Measurements from ENCODE around the gene TLR8. TPM values are rescaled to one million over a fixed set of nuclear protein-coding genes. Genes with fewer than 3 reads are reported as not detected.

The TLR8 gene
- total and polyA plus RNA-seq, 2 of the 13 experiments (the other 11 are each of a cell fraction or from before 2014, with no cell fraction given), result not detected

DNA sequence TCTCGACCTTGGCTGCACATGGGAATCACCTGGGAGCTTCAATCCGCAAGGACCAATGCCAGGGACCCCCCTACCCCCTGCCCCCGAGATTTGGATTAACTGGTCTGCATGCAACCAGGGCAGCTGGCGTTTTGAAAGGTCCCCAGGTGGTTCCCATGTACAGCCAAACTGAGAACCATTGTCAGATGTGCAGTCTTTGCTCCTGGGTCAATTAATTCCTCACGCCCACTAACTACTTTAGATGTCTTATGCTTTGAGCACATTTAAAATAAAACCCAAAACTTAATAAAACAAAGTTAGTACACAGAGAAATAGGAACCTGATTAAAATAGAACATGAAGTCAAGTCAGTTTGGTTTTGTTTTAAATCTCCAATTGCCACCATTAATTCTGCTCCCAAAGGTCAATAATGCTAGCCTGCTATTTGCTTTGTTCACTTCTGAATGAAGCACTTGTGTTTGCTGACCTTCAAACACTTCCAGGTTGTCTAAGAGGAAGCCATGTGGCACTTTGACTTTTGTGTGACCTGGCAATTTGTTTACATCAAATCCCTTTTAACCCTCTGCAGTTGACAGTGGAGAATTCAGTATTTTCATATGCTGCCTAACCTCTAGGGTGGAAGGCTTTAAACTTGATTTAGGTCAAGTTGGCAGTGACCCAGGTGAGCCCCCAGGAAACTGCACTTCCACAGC is 41.3 kb downstream of the TLR8 start (continued):
- TF ChIP-seq NR2F2 (IDR thresholded peaks at IDR 0.05; ENCODE audit: borderline replicate concordance, low read depth) (peak; percentile 70), ERF (CRISPR knock-in tag; IDR thresholded peaks at IDR 0.05) (peak; percentile 52; the same call in 1 of the 2 replicates), SALL1 (CRISPR knock-in tag; IDR thresholded peaks at IDR 0.05) (peak; percentile 39; the same call in 1 of the 2 replicates), RXRB (CRISPR knock-in tag; IDR thresholded peaks at IDR 0.05; ENCODE audit: borderline replicate concordance) (peak; percentile 85; the same call in 1 of the 2 replicates), HDAC2 (CRISPR knock-in tag; IDR thresholded peaks at IDR 0.05) (peak; percentile 38; the same call in 1 of the 2 replicates), TCF7 (IDR thresholded peaks at IDR 0.05; ENCODE audit: low read depth) (peak; percentile 43; the same call in 1 of the 2 replicates), ARNT (IDR thresholded peaks at IDR 0.05) (no peak), ZNF282 (IDR thresholded peaks at IDR 0.05; ENCODE audit: partially characterized antibody) (no peak), BRD4 (CRISPR knock-in tag; IDR thresholded peaks at IDR 0.05) (no peak), ZBTB7A (CRISPR knock-in tag; IDR thresholded peaks at IDR 0.05) (no peak), FOXP1 (IDR thresholded peaks at IDR 0.05) (no peak), FOXP1 (CRISPR knock-in tag; IDR thresholded peaks at IDR 0.05) (peak; percentile 65), ZMYM3 (CRISPR knock-in tag; IDR thresholded peaks at IDR 0.05) (peak; percentile 15; the same call in 1 of the 2 replicates), ZNF775 (CRISPR knock-in tag; IDR thresholded peaks at IDR 0.05; ENCODE audit: borderline replicate concordance) (no peak)
- TF ChIP-seq, protein P1, sequence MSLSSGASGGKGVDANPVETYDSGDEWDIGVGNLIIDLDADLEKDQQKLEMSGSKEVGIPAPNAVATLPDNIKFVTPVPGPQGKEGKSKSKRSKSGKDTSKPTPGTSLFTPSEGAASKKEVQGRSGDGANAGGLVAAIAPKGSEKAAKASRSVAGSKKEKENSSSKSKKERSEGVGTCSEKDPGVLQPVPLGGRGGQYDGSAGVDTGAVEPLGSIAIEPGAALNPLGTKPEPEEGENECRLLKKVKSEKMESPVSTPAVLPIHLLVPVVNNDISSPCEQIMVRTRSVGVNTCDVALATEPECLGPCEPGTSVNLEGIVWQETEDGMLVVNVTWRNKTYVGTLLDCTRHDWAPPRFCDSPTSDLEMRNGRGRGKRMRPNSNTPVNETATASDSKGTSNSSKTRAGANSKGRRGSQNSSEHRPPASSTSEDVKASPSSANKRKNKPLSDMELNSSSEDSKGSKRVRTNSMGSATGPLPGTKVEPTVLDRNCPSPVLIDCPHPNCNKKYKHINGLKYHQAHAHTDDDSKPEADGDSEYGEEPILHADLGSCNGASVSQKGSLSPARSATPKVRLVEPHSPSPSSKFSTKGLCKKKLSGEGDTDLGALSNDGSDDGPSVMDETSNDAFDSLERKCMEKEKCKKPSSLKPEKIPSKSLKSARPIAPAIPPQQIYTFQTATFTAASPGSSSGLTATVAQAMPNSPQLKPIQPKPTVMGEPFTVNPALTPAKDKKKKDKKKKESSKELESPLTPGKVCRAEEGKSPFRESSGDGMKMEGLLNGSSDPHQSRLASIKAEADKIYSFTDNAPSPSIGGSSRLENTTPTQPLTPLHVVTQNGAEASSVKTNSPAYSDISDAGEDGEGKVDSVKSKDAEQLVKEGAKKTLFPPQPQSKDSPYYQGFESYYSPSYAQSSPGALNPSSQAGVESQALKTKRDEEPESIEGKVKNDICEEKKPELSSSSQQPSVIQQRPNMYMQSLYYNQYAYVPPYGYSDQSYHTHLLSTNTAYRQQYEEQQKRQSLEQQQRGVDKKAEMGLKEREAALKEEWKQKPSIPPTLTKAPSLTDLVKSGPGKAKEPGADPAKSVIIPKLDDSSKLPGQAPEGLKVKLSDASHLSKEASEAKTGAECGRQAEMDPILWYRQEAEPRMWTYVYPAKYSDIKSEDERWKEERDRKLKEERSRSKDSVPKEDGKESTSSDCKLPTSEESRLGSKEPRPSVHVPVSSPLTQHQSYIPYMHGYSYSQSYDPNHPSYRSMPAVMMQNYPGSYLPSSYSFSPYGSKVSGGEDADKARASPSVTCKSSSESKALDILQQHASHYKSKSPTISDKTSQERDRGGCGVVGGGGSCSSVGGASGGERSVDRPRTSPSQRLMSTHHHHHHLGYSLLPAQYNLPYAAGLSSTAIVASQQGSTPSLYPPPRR (CRISPR knock-in tag; IDR thresholded peaks at IDR 0.05; ENCODE audit: borderline replicate concordance), result peak; percentile 47; the same call in 1 of the 2 replicates
- TF ChIP-seq, protein P2, sequence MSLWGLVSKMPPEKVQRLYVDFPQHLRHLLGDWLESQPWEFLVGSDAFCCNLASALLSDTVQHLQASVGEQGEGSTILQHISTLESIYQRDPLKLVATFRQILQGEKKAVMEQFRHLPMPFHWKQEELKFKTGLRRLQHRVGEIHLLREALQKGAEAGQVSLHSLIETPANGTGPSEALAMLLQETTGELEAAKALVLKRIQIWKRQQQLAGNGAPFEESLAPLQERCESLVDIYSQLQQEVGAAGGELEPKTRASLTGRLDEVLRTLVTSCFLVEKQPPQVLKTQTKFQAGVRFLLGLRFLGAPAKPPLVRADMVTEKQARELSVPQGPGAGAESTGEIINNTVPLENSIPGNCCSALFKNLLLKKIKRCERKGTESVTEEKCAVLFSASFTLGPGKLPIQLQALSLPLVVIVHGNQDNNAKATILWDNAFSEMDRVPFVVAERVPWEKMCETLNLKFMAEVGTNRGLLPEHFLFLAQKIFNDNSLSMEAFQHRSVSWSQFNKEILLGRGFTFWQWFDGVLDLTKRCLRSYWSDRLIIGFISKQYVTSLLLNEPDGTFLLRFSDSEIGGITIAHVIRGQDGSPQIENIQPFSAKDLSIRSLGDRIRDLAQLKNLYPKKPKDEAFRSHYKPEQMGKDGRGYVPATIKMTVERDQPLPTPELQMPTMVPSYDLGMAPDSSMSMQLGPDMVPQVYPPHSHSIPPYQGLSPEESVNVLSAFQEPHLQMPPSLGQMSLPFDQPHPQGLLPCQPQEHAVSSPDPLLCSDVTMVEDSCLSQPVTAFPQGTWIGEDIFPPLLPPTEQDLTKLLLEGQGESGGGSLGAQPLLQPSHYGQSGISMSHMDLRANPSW (CRISPR knock-in tag; IDR thresholded peaks at IDR 0.05; ENCODE audit: borderline replicate concordance), result no peak
- TF ChIP-seq, protein P3, sequence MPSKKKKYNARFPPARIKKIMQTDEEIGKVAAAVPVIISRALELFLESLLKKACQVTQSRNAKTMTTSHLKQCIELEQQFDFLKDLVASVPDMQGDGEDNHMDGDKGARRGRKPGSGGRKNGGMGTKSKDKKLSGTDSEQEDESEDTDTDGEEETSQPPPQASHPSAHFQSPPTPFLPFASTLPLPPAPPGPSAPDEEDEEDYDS (CRISPR knock-in tag; IDR thresholded peaks at IDR 0.05), result no peak
- TF ChIP-seq, protein P4, sequence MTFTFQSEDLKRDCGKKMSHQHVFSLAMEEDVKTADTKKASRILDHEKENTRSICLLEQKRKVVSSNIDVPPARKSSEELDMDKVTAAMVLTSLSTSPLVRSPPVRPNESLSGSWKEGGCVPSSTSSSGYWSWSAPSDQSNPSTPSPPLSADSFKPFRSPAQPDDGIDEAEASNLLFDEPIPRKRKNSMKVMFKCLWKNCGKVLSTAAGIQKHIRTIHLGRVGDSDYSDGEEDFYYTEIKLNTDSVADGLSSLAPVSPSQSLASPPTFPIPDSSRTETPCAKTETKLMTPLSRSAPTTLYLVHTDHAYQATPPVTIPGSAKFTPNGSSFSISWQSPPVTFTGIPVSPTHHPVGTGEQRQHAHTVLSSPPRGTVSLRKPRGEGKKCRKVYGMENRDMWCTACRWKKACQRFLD (CRISPR knock-in tag; IDR thresholded peaks at IDR 0.05; ENCODE audit: borderline replicate concordance), result no peak
- TF ChIP-seq, protein P5, sequence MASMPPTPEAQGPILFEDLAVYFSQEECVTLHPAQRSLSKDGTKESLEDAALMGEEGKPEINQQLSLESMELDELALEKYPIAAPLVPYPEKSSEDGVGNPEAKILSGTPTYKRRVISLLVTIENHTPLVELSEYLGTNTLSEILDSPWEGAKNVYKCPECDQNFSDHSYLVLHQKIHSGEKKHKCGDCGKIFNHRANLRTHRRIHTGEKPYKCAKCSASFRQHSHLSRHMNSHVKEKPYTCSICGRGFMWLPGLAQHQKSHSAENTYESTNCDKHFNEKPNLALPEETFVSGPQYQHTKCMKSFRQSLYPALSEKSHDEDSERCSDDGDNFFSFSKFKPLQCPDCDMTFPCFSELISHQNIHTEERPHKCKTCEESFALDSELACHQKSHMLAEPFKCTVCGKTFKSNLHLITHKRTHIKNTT (CRISPR knock-in tag; IDR thresholded peaks at IDR 0.05), result no peak

All from HepG2 (cell line).